CD4-positive, CD25-positive, alpha-beta regulatory T cell (primary cell): ENCODE results near the gene APOO. TPM values are rescaled to one million over a fixed set of nuclear protein-coding genes. Genes with fewer than 3 reads are reported as not detected.

Source experiments
- ATAC-seq, 2 donors: fragments of 150-1000 bp; cut with Tn5 transposase; one replicate each; pipeline ENCODE4 v1.10.0; 2021; ENCODE audit warnings: low read depth in 2 of 2, moderate number of reproducible peaks in 2 of 2, moderate library complexity in 1 of 2
- DNase-seq, 3 donors: peaks; one replicate each; pipeline versions ENCODE4 v3.0.0 to v3.0.0-alpha.2; 2012 to 2022; ENCODE audit warnings: mixed read lengths in 1 of 3
- H3K27ac ChIP-seq: one replicate; pipeline ENCODE4 v1.7.0; 2013; ENCODE audit warnings: mild to moderate bottlenecking, low read length; ENCODE audit not compliant: insufficient read depth, poor library complexity, severe bottlenecking
- H3K27me3 ChIP-seq: one replicate; pipeline ENCODE4 v1.7.0; 2013; ENCODE audit warnings: low read length; ENCODE audit not compliant: control insufficient read depth, insufficient read depth
- H3K36me3 ChIP-seq: one replicate; pipeline ENCODE4 v1.7.0; 2013; ENCODE audit warnings: mild to moderate bottlenecking, low read length, moderate library complexity; ENCODE audit not compliant: control insufficient read depth, insufficient read depth
- H3K4me1 ChIP-seq: 2 replicates; pipeline ENCODE4 v1.7.0; 2013; ENCODE audit warnings: mild to moderate bottlenecking, low read length; ENCODE audit not compliant: insufficient read depth, control insufficient read depth, poor library complexity, severe bottlenecking
- H3K4me3 ChIP-seq: one replicate; pipeline ENCODE4 v1.7.0; 2013; ENCODE audit warnings: low read depth, mild to moderate bottlenecking, low read length, moderate library complexity
- H3K9me3 ChIP-seq, 2 experiments: 1 replicate in 1 of 2; 2 replicates in 1 of 2; pipeline ENCODE4 v1.7.0; 2013; ENCODE audit warnings: low read length in 2 of 2, mild to moderate bottlenecking in 1 of 2, moderate library complexity in 1 of 2; ENCODE audit not compliant: control insufficient read depth in 2 of 2
- H3K27ac Mint-ChIP-seq, 3 donors: one replicate each; pipeline ENCODE4 v1.8.0; 2020 to 2022; ENCODE audit warnings: mild to moderate bottlenecking in 3 of 3, mixed read lengths in 3 of 3, moderate library complexity in 2 of 3
- H3K27me3 Mint-ChIP-seq: one replicate; pipeline ENCODE4 v1.8.0; 2022; ENCODE audit warnings: mild to moderate bottlenecking, mixed read lengths
- H3K36me3 Mint-ChIP-seq: one replicate; pipeline ENCODE4 v1.8.0; 2020; ENCODE audit warnings: mixed read lengths
- H3K4me1 Mint-ChIP-seq, 4 donors: one replicate each; pipeline ENCODE4 v1.8.0; 2020 to 2022; ENCODE audit warnings: mixed read lengths in 4 of 4, mild to moderate bottlenecking in 1 of 4
- H3K4me3 Mint-ChIP-seq, 4 donors: one replicate each; pipeline ENCODE4 v1.8.0; 2020 to 2022; ENCODE audit warnings: mild to moderate bottlenecking in 4 of 4, mixed read lengths in 4 of 4, moderate library complexity in 3 of 4
- H3K9me3 Mint-ChIP-seq, 7 donors: one replicate each; pipeline ENCODE4 v1.8.0; 2020 to 2022; ENCODE audit warnings: mixed read lengths in 7 of 7, mild to moderate bottlenecking in 3 of 7, moderate library complexity in 2 of 7
- polyA plus RNA-seq, 4 donors: library from polyadenylated mRNA; unstranded; fragments of 300-500 nt; fragmentation: Illumina TruSeq; gene quantifications; one replicate each; pipeline ENCODE4 v1.2.3, GENCODE V29; 2021
- total RNA-seq: library from RNA; stranded (reverse); gene quantifications from one replicate; pipeline ENCODE4 v1.2.3, GENCODE V29; 2022

Gene APOO
- total and polyA plus RNA-seq, 5 donors from 2014 or later, result 13.5 to 20.9 (median 14.4) TPM

- Histone ChIP-seq H3K4me1 (no peaks in the 10 kb centered on the region), H3K27me3 (no peaks in the 10 kb centered on the region), H3K4me3 (no peak overlapping the region), H3K9me3 (no peaks in the 10 kb centered on the region), H3K27ac (no peak overlapping the region), H3K36me3 (no peaks in the 10 kb centered on the region)
- Mint-ChIP-seq H3K4me1 (no peaks in the 10 kb centered on the region), H3K27ac (no peak overlapping the region), H3K4me3 (no peak overlapping the region), H3K9me3 (no peaks in the 10 kb centered on the region), H3K36me3 (no peaks in the 10 kb centered on the region), H3K27me3 (no peaks in the 10 kb centered on the region)
- ATAC-seq, result no peak
- no peak for DNase-seq
Observed at GRCh38 chrX:23822841-23823240, 84.9 kb downstream of the APOO start.

DNA sequence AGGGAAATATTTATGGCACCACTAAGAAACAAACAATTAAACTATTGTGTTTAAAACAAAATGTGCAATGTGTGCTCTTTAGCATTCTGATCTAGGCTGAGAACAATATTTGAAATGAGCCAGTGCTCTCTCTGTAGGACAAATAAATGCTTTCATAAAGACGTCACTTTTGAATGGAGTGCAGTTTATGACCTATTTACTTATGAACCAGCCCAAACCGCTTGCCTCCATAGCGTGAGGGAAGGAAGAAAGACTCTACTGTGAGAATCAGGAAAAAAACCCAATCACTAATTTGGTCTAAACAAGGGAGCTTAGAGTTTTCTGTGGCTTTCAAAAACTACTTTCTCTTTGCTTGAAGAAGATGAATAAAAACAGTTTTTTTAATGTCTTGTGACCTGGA, 85.3 kb downstream of the APOO start:
- H3K4me3 Mint-ChIP-seq, result no peak overlapping the region
- Histone ChIP-seq H3K27ac (no peak overlapping the region), H3K36me3 (no peaks in the 10 kb centered on the region), H3K4me1 (no peaks in the 10 kb centered on the region), H3K9me3 (no peaks in the 10 kb centered on the region), H3K27me3 (no peaks in the 10 kb centered on the region), H3K4me3 (no peak overlapping the region)
- DNase-seq (no peak), ATAC-seq (no peak)
- no peaks in the 10 kb centered on the region for H3K27me3 Mint-ChIP-seq
- H3K4me1 Mint-ChIP-seq, result no peaks in the 10 kb centered on the region
- H3K9me3 Mint-ChIP-seq, result no peaks in the 10 kb centered on the region
- H3K27ac Mint-ChIP-seq, result no peak overlapping the region
- H3K36me3 Mint-ChIP-seq, result no peaks in the 10 kb centered on the region

- no peaks in the 10 kb centered on the region for H3K4me1 Mint-ChIP-seq
Observed at GRCh38 chrX:23821847-23822246, 85.9 kb downstream of the APOO start.

GRCh38 chrX:23820235-23820782, 87.4 kb downstream of the APOO start:
- Histone ChIP-seq H3K4me3 (no peak overlapping the region), H3K9me3 (no peaks in the 10 kb centered on the region), H3K27me3 (no peaks in the 10 kb centered on the region), H3K27ac (no peak overlapping the region), H3K4me1 (no peaks in the 10 kb centered on the region), H3K36me3 (no peaks in the 10 kb centered on the region)
- peak in 1 of 3 donors; percentile 22 for DNase-seq
- Mint-ChIP-seq H3K4me1 (no peaks in the 10 kb centered on the region), H3K9me3 (no peaks in the 10 kb centered on the region), H3K4me3 (no peak overlapping the region), H3K27me3 (no peaks in the 10 kb centered on the region), H3K36me3 (no peaks in the 10 kb centered on the region), H3K27ac (no peak overlapping the region)
- ATAC-seq, result no peak

More at GRCh38 chrX:23821847-23822246, 85.9 kb downstream of the APOO start:
- no peak overlapping the region for H3K27ac ChIP-seq
- no peak overlapping the region for H3K4me3 ChIP-seq
- Mint-ChIP-seq H3K36me3 (no peaks in the 10 kb centered on the region), H3K27me3 (no peaks in the 10 kb centered on the region), H3K27ac (no peak overlapping the region), H3K4me3 (no peak overlapping the region), H3K9me3 (no peaks in the 10 kb centered on the region)
- H3K36me3 ChIP-seq, result no peaks in the 10 kb centered on the region
- H3K4me1 ChIP-seq, result no peaks in the 10 kb centered on the region
- DNase-seq (no peak), ATAC-seq (no peak)
- no peaks in the 10 kb centered on the region for H3K9me3 ChIP-seq
- no peaks in the 10 kb centered on the region for H3K27me3 ChIP-seq

- no peaks in the 10 kb centered on the region for H3K9me3 ChIP-seq
- Mint-ChIP-seq H3K4me3 (no peak overlapping the region), H3K36me3 (no peaks in the 10 kb centered on the region), H3K27ac (no peak overlapping the region), H3K9me3 (no peaks in the 10 kb centered on the region), H3K4me1 (no peaks in the 10 kb centered on the region), H3K27me3 (no peaks in the 10 kb centered on the region)
- DNase-seq (no peak), ATAC-seq (no peak)
- H3K4me3 ChIP-seq, result no peak overlapping the region
- no peaks in the 10 kb centered on the region for H3K27me3 ChIP-seq
- no peaks in the 10 kb centered on the region for H3K36me3 ChIP-seq
- H3K27ac ChIP-seq, result no peak overlapping the region
- no peaks in the 10 kb centered on the region for H3K4me1 ChIP-seq
Observed at GRCh38 chrX:23819385-23820234, 88.1 kb downstream of the APOO start.

GRCh38 chrX:23817979-23818336, 89.8 kb downstream of the APOO start:
- Histone ChIP-seq H3K4me3 (no peak overlapping the region), H3K27me3 (no peaks in the 10 kb centered on the region), H3K9me3 (no peaks in the 10 kb centered on the region), H3K4me1 (no peaks in the 10 kb centered on the region), H3K27ac (no peak overlapping the region), H3K36me3 (no peaks in the 10 kb centered on the region)
- no peaks in the 10 kb centered on the region for H3K9me3 Mint-ChIP-seq
- no peak overlapping the region for H3K4me3 Mint-ChIP-seq
- DNase-seq (no peak), ATAC-seq (no peak)
- H3K27ac Mint-ChIP-seq, result no peak overlapping the region
- no peaks in the 10 kb centered on the region for H3K36me3 Mint-ChIP-seq
- H3K27me3 Mint-ChIP-seq, result no peaks in the 10 kb centered on the region
- no peaks in the 10 kb centered on the region for H3K4me1 Mint-ChIP-seq

DNA sequence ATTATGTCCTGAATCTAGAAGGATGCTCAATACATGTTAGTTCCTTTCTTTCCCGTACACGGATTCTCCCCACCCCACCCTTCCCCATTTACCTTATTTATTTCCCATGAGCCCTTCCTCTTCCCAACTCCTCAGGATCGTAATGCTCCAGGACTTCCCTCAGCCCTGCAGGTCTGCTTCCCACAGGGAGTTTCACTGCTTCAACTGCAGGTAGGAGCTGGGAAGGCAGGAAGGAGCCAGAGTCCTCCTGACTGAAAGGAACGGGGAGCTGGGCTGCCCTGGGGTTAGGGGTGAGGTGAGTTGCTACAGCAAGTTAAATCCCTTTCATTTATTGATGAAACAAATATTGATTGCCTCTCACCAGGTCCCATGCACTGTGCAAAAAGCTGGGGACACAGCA, 91.6 kb downstream of the APOO start:
- no peak overlapping the region for H3K4me3 Mint-ChIP-seq
- DNase-seq (no peak), ATAC-seq (no peak)
- no peaks in the 10 kb centered on the region for H3K36me3 ChIP-seq
- peaks cover 0 to 4% (median 0%) of the 10 kb centered on the region in 7 donors for H3K9me3 Mint-ChIP-seq
- no peaks in the 10 kb centered on the region for H3K27me3 Mint-ChIP-seq
- no peaks in the 10 kb centered on the region for H3K4me1 Mint-ChIP-seq
- H3K4me1 ChIP-seq, result no peaks in the 10 kb centered on the region
- H3K36me3 Mint-ChIP-seq, result no peaks in the 10 kb centered on the region
- no peaks in the 10 kb centered on the region for H3K9me3 ChIP-seq
- no peak overlapping the region for H3K4me3 ChIP-seq
- H3K27me3 ChIP-seq, result no peaks in the 10 kb centered on the region
- no peak overlapping the region for H3K27ac Mint-ChIP-seq
- no peak overlapping the region for H3K27ac ChIP-seq

- no peaks in the 10 kb centered on the region for H3K27me3 ChIP-seq
- Mint-ChIP-seq H3K4me1 (no peaks in the 10 kb centered on the region), H3K27me3 (no peaks in the 10 kb centered on the region), H3K4me3 (no peak overlapping the region), H3K36me3 (no peaks in the 10 kb centered on the region), H3K27ac (no peak overlapping the region), H3K9me3 (peaks cover 0 to 4% (median 0%) of the 10 kb centered on the region in 7 donors)
- H3K4me3 ChIP-seq, result no peak overlapping the region
- H3K36me3 ChIP-seq, result no peaks in the 10 kb centered on the region
- no peak overlapping the region for H3K27ac ChIP-seq
- H3K9me3 ChIP-seq, result no peaks in the 10 kb centered on the region
- ATAC-seq, result no peak
- DNase-seq, result no peak
- no peaks in the 10 kb centered on the region for H3K4me1 ChIP-seq
Observed at GRCh38 chrX:23815376-23815775, 92.4 kb downstream of the APOO start.
